OCI-LY3 (cell line): ENCODE measurements around the gene PDGFA.

Source experiments
- H2AFZ ChIP-seq: fragments of 200-600, 300-600 bp; shearing (Covaris generic); 2 replicates; pipeline ENCODE4 v1.6.0; 2014; ENCODE audit warnings: antibody characterized with exemption, low read depth, low read length
- H3K27ac ChIP-seq: fragments of 200-600, 300-600 bp; sonication (generic); 2 replicates; pipeline ENCODE4 v1.5.1; 2014; ENCODE audit warnings: mild to moderate bottlenecking, low read length, moderate library complexity, mixed read lengths
- H3K27me3 ChIP-seq: fragments of 200-600, 300-600 bp; sonication (generic); 2 replicates; pipeline ENCODE4 v1.6.1; 2014; ENCODE audit warnings: low read depth, low read length, mixed read lengths
- H3K36me3 ChIP-seq: fragments of 200-600, 300-600 bp; sonication (generic); replicated peaks from 2 replicates; pipeline ENCODE3; 2014; ENCODE audit warnings: low read depth, low read length, mixed read lengths
- H3K4me1 ChIP-seq: fragments of 300-600, 200-600 bp; sonication (generic); 2 replicates; pipeline ENCODE4 v1.6.1; 2014; ENCODE audit warnings: low read length, mixed read lengths
- H3K4me2 ChIP-seq: fragments of 200-600, 300-600 bp; sonication (generic); 2 replicates; pipeline ENCODE4 v1.6.1; 2014; ENCODE audit warnings: low read length, mixed read lengths
- H3K4me3 ChIP-seq: fragments of 300-600, 200-600 bp; sonication (generic); 2 replicates; pipeline ENCODE4 v1.5.1; 2014; ENCODE audit warnings: antibody characterized with exemption, mild to moderate bottlenecking, low read length, moderate library complexity
- H3K79me2 ChIP-seq: fragments of 300-600, 200-600 bp; shearing (Covaris generic); 2 replicates; pipeline ENCODE4 v1.6.1; 2014; ENCODE audit warnings: mild to moderate bottlenecking, low read length, mixed read lengths
- H3K9ac ChIP-seq: fragments of 300-600, 200-600 bp; shearing (Covaris generic); 2 replicates; pipeline ENCODE4 v1.6.0; 2014; ENCODE audit warnings: mild to moderate bottlenecking, low read length, moderate library complexity
- H3K9me3 ChIP-seq: fragments of 200-600, 300-600 bp; shearing (Covaris generic); 2 replicates; pipeline ENCODE4 v1.6.1; 2014; ENCODE audit warnings: low read length, mixed read lengths; ENCODE audit not compliant: insufficient read depth
- H4K20me1 ChIP-seq: fragments of 200-600, 300-600 bp; sonication (generic); 2 replicates; pipeline ENCODE4 v1.6.1; 2016; ENCODE audit warnings: low read length, mixed read lengths; ENCODE audit not compliant: insufficient read depth
- EZH2phosphoT487 ChIP-seq: fragments of 200-600 bp; shearing (Covaris generic); IDR thresholded peaks from 2 replicates; pipeline ENCODE4 v1.6.1; 2018; ENCODE audit warnings: antibody characterized with exemption, mixed run types, low read depth
- TF ChIP-seq, protein P1 (sequence below): fragments of 200-600, 300-600 bp; sonication (generic); IDR thresholded peaks from 2 replicates; pipeline ENCODE4 v1.5.1; 2014; ENCODE audit warnings: antibody characterized with exemption, low read length, low read depth

Gene PDGFA

DNA sequence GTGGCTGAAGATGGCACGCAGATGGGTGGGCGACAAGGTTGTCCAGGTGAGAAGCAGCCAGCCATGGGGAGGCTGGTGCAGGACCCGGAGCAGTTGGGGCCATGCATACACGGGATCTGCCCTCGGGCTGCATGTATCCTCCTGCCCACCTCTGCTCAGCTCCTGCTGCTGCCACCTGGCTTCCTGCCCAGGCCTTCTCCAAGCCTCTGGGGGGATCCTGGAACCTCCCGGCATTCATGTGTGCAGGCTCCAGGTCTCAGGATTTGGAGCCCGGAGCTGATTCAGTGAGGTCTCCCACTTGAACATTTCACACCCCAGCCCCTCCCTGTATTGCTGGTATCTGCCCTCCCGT is 27.0 kb downstream of the PDGFA start:
- Histone ChIP-seq H3K36me3 (no peaks in the 10 kb centered on the region), H3K9ac (no peak overlapping the region), H4K20me1 (no peaks in the 10 kb centered on the region), H3K9me3 (no peaks in the 10 kb centered on the region), H3K4me3 (no peak overlapping the region), H3K4me1 (no peaks in the 10 kb centered on the region), H3K27ac (no peak overlapping the region), H3K4me2 (no peak overlapping the region), H3K27me3 (peaks cover 7% of the 10 kb centered on the region; the same call in 1 of the 2 replicates), H2AFZ (no peak overlapping the region), H3K79me2 (no peaks in the 10 kb centered on the region)
- no peak for TF ChIP-seq EZH2phosphoT487
- TF ChIP-seq, protein P1, sequence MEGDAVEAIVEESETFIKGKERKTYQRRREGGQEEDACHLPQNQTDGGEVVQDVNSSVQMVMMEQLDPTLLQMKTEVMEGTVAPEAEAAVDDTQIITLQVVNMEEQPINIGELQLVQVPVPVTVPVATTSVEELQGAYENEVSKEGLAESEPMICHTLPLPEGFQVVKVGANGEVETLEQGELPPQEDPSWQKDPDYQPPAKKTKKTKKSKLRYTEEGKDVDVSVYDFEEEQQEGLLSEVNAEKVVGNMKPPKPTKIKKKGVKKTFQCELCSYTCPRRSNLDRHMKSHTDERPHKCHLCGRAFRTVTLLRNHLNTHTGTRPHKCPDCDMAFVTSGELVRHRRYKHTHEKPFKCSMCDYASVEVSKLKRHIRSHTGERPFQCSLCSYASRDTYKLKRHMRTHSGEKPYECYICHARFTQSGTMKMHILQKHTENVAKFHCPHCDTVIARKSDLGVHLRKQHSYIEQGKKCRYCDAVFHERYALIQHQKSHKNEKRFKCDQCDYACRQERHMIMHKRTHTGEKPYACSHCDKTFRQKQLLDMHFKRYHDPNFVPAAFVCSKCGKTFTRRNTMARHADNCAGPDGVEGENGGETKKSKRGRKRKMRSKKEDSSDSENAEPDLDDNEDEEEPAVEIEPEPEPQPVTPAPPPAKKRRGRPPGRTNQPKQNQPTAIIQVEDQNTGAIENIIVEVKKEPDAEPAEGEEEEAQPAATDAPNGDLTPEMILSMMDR, result no peak

DNA sequence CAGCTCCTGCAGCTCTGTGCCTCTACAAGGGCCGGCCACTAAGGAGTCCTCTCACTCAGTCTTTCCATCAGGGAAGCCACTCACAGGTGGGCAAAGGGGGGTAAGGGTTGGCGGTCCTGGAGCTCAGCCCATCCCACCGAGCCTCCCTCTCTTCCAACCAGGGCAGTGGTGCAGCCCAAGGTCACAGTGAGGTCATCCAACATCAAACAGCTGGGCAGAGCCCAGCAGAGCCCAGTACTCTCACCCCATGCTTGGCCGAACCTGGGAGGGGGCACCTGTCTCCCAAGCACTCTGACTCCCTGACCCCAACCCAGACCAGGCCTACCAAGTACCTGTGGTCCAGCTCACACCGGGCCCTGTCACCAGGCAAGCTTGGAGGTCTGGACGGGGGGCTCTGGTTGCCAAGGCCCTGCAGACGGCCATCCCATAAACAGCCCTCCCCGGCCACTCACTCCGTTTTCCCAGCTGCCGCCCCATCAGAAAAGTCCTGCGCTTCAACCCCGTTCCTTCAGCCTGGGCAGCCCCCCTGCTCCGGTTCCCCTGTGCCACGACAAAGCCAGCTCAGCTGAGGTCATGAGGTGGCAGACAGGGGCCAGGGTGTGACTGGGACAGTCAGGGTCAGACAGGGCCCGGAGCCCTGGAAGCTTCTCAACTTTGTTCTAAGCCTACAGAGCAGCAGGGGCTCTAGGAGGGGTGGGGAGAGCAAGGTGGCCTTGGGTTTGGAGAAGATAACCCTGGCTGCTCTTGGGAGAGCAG is 27.5 kb downstream of the PDGFA start:
- H3K36me3 ChIP-seq, result no peaks in the 10 kb centered on the region
- no peak overlapping the region for H3K4me3 ChIP-seq
- TF ChIP-seq EZH2phosphoT487, result no peak
- H3K9me3 ChIP-seq, result no peaks in the 10 kb centered on the region
- H3K27me3 ChIP-seq, result peaks cover 7% of the 10 kb centered on the region; the same call in 1 of the 2 replicates
- H4K20me1 ChIP-seq, result no peaks in the 10 kb centered on the region
- H3K9ac ChIP-seq, result no peak overlapping the region
- no peaks in the 10 kb centered on the region for H3K79me2 ChIP-seq
- H3K4me1 ChIP-seq, result no peaks in the 10 kb centered on the region
- no peak overlapping the region for H3K27ac ChIP-seq
- no peak overlapping the region for H3K4me2 ChIP-seq
- no peak overlapping the region for H2AFZ ChIP-seq

DNA sequence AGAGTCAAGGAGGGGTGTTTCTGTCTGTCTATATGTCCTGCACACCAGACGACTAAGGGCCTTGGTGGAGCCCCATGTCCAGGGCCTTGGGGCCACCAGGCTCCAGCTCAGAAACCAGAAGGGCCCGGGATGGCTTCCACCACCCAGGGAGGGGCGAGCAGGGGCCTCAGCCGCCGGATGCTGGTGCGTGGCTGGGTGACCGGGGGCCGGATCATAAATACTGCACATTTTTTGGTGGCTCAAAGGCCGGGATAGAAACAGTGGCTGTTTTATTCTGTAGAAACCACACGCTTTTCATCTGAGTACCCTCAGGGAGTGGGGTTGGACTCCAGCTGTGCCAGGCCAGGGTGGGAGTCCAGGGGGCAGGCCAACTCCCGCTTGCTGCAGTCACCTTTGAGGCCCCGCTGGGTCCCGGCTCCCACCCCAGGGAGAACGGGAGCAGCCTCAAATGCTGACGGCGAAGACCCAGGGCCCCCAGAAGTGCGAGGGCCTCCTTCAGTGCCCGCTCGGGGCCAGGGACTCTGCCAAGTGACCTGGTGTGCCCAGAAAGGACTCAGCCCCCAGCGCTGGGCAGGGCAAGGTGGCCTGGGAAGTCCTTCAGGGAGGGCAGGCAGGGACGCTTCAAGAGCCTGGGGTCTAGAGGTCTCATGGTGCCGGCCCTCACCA is 28.2 kb downstream of the PDGFA start:
- Histone ChIP-seq H2AFZ (no peak overlapping the region), H3K79me2 (no peaks in the 10 kb centered on the region), H3K27me3 (peaks cover 7% of the 10 kb centered on the region; the same call in 1 of the 2 replicates), H3K36me3 (no peaks in the 10 kb centered on the region), H3K4me1 (no peaks in the 10 kb centered on the region), H4K20me1 (no peaks in the 10 kb centered on the region), H3K4me3 (no peak overlapping the region), H3K9me3 (no peaks in the 10 kb centered on the region), H3K4me2 (no peak overlapping the region), H3K27ac (no peak overlapping the region), H3K9ac (no peak overlapping the region)
- TF ChIP-seq EZH2phosphoT487, result no peak
- TF ChIP-seq, protein P1, result no peak

DNA sequence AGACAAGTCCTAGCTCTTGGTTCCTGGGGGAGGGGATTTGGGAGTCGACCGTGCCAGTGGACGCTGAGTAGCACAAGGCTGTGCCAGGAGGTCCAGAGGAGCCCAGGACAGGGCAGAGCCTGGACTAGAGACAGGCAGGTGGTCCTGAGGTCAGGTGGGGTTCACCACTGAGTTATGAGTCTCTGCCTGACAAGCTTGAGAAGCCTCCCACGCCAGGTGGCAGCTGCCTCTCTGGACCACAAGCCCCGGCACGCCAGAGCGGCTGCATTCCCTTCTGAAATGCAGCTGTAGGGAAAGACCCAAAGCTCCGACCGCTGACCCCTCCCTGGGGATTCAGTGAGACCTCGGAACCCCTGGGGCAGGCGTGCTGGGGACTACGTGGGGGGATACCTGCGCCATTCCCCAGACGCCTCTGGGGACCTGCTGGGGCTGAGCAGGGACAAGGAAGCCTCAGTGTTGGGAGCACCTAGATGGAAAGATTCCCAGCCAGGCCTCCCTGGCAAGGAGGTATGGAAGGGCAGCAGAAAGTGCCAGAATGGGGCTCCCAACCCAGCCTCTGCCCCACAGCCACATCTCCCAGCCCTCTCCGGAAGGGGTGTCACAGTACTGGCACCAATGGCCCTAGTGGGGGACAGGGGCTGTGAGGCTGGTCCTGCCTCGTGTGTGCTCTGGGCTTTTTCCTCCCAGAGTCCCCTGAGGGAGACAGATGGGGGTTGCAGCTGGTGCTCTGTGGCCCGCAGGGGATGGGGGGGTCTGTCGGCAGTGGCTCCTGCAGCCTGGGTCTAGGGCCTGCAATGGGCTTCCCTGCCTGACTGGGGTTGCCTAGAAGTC is 29.0 kb downstream of the PDGFA start:
- Histone ChIP-seq H3K36me3 (no peaks in the 10 kb centered on the region), H2AFZ (no peak overlapping the region), H3K9ac (no peak overlapping the region), H3K4me3 (no peak overlapping the region), H3K9me3 (no peaks in the 10 kb centered on the region), H3K27me3 (peaks cover 7% of the 10 kb centered on the region; the same call in 1 of the 2 replicates), H4K20me1 (no peaks in the 10 kb centered on the region), H3K27ac (no peak overlapping the region), H3K79me2 (no peaks in the 10 kb centered on the region), H3K4me2 (no peak overlapping the region), H3K4me1 (no peaks in the 10 kb centered on the region)
- TF ChIP-seq, protein P1, result no peak
- TF ChIP-seq EZH2phosphoT487, result no peak
